Astrocyte of the spinal cord (primary cell): ENCODE data around the gene ABCG2.
"Not testable (repeated sequence)": the region's sequence is repeated elsewhere in the genome, so short reads cannot be mapped to it uniquely, and the experiment has no call there.

Experiments
- DNase-seq: peaks from one replicate; pipeline ENCODE4 v3.0.0; 2011; ENCODE audit warnings: low read depth, low spot score
- H3K4me3 ChIP-seq: 2 replicates; pipeline ENCODE4 v1.5.1; 2011; ENCODE audit warnings: low read depth, mild to moderate bottlenecking, low read length, moderate library complexity
- in situ Hi-C: cut with HindIII; loops from 2 replicates; pipeline ENCODE4 v1.10.0; 2017; ENCODE audit warnings: low sequenced_read_pairs
- TF ChIP-seq, protein P1 (sequence below): IDR thresholded peaks from 2 replicates; pipeline ENCODE4 v1.5.1; 2012; ENCODE audit warnings: low read depth, mild to moderate bottlenecking, low read length, inconsistent platforms

Gene ABCG2

DNA sequence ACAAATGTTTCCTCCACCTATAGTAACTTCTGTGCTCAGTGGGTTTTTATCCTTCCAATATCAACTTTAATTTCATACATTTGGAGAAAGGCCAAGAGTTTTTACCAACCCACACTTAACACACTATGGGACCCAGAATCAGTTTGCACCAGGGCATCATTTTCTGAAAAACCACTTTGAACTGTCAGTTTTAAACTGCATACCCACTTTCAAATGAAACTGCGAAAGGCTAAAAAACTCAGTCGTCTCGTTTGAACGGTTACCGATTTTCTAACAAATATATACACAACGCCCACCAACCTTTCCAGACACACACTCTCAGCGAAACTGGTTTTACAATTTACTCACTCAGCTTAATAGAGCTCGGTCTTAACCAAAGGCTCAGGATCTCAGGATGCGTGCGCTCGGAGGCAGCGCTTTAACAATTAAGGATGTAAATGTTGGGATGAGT, 376 bp downstream of the ABCG2 start:
- DNase-seq, result peak; percentile 44
- TF ChIP-seq, protein P1, sequence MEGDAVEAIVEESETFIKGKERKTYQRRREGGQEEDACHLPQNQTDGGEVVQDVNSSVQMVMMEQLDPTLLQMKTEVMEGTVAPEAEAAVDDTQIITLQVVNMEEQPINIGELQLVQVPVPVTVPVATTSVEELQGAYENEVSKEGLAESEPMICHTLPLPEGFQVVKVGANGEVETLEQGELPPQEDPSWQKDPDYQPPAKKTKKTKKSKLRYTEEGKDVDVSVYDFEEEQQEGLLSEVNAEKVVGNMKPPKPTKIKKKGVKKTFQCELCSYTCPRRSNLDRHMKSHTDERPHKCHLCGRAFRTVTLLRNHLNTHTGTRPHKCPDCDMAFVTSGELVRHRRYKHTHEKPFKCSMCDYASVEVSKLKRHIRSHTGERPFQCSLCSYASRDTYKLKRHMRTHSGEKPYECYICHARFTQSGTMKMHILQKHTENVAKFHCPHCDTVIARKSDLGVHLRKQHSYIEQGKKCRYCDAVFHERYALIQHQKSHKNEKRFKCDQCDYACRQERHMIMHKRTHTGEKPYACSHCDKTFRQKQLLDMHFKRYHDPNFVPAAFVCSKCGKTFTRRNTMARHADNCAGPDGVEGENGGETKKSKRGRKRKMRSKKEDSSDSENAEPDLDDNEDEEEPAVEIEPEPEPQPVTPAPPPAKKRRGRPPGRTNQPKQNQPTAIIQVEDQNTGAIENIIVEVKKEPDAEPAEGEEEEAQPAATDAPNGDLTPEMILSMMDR, result no peak
- in situ Hi-C loops, result no loop called here
- H3K4me3 ChIP-seq, result peak overlapping the region; percentile 53

DNA sequence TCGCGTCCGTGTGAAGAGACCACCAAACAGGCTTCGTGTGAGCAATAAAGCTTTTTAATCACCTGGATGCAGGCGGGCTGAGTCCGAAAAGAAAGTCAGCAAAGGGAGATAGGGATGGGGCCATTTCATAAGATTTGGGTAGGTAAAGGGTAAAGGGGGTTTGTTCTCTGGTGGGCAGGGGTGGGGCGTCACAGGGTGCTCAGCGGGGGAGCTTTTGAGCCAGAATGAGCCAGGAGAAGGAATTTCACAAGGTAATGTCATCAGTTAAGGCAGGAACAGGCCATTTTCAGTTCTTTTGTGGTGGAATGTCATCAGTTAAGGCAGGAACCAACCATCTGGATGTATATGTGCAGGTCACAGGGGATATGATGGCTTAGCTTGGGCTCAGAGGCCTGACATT, 6.1 kb downstream of the ABCG2 start:
- in situ Hi-C loops, DNase-seq, H3K4me3 ChIP-seq: not testable (repeated sequence)

DNA sequence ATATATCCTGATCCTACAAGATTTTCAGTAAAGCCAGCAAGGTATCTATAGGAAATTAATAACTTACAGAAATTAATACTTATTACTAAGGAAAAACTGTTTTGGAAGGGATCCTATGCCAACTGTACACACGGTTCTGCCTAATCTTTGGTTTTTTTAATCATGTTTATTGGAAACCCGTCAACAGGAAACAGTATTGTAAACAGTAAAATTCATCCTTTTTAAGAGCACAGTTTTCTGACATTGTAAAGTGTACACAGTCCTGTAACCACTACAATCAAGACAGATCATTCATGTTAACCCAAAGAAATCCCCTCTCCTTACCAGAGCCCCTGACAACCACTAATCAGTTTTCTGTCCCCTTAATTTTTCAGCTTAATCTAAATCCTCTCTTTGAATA, 9.9 kb downstream of the ABCG2 start:
- in situ Hi-C loops, result no loop called here
- no peak overlapping the region for H3K4me3 ChIP-seq
- DNase-seq, result no peak
- TF ChIP-seq, protein P1, result no peak

DNA sequence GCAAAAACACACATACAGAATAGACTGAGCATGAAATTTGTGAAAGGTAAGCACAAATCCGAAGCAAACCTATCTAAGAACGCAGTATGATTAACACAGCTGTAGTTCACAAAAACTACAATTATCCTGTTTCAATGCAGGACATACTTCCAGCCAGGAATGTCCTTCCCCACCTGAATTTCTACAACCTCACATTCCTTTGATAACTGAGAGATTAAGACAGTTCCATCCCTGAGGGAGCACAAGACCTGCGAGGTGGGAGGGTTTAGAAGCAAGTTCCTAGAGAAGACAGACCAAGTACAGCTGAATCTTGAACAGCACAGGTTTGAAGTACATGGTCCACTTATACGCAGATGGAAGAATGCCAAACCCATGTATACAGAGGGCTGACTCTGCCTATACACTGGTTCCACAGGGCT, 10.6 kb downstream of the ABCG2 start:
- no peak overlapping the region for H3K4me3 ChIP-seq
- in situ Hi-C loops, result no loop called here
- TF ChIP-seq, protein P1, result no peak
- DNase-seq, result no peak

DNA sequence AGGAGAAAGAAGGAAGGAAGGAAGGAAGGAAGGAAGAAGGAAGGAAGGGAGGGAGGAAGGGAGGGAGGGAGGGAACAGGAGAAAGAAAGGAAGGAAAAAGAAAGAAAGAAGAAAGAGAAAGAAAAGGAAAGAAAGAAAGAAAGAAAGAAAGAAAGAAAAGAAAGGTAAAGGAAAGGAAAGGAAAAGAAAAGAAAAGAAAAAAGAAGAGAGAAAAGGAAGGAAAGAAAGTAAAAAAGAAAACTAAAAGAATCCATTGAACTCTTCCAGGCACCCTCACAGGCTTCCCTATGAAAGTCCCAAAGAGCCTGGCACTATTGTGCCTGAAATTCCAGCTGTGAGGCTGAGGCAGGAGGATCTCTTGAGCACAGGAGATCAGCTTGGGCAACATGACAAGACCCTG, 11.5 kb downstream of the ABCG2 start:
- TF ChIP-seq, protein P1, result no peak

DNA sequence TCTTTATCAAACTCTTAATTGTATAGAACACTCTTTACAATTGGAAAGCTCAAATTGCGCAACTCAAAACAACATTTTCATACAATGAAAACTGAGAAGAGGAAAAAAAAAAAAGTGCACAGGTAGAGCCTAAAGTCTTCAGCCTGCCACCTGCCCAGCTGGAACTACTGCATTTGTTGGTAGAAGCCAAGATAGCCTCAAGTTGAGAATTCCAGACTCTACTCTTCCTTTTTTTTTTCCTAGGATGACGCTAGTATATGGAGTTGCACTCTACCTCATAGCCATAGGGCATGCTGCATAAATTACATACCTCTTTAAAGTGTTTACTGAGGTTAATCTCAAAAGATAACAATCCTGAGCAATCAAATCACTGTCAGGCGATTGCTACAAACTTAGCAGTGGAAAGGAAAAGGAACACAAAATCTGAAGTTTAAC, 13.6 kb downstream of the ABCG2 start:
- H3K4me3 ChIP-seq, result no peak overlapping the region
- in situ Hi-C loops, result no loop called here
- TF ChIP-seq, protein P1, result no peak
- DNase-seq, result no peak

More for the DNA sequence above, 11.5 kb downstream of the ABCG2 start:
- no peak for DNase-seq
- H3K4me3 ChIP-seq, result no peak overlapping the region
- in situ Hi-C loops, result no loop called here

DNA sequence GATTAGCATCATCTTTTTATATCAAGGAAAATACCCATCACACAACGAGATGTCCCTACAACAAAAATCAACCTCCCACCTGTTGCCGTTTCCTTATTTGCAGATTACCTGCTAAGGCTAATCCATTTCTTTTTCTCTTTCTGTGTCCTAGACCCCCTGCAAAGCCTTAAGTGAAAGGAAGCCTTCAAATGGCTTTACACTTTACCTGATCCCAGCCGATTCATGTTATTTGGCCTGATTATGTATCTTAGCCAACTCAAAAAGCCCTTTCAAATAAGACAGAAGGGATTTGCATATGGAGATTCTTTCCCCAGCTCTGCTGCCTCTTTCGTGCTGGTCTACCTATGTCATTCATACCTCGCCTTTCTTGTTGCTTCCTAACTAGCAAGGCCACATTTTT, 14.4 kb downstream of the ABCG2 start:
- no peak for DNase-seq
- TF ChIP-seq, protein P1, result no peak
- H3K4me3 ChIP-seq, result no peak overlapping the region
- in situ Hi-C loops, result no loop called here
